ENCODE measurements around the gene ERCC8.

The ERCC8 gene

DNA sequence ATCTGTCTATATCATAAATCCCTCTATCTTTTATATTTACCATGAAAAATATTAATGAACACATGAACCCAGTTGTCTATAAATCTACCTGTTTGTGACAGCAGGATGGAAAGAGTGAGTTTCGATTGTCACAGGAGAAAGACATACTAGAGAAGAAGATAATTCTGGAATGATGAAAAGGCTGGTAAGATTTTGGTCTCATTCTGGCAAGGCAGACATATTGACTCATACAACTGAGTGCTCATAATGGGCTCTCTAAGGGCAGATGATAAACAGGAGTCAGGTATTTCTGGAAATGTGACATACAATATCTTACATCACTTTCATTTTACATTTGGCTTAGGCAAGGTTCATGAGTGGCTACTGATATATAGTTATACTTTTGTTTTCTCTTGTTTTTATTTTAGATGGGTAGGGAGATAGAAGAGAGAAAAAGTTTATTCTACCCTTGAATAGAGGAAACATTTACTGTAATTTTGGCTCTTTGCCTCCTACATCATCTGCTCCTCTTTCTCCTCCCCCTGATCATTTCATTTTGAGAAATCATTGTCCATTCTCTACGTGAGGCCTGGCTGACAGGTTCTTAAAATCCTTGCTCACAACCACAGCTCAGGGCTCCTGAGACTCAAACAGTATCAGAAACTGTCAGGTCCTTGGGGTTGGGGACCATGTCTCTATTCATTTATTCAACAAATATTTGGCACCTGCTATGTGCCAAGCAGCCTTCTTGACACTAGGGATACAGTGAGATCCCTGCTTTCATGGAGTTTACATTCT lies 115.2 kb downstream of the ERCC8 start:
- TF ChIP-seq, protein P1, sequence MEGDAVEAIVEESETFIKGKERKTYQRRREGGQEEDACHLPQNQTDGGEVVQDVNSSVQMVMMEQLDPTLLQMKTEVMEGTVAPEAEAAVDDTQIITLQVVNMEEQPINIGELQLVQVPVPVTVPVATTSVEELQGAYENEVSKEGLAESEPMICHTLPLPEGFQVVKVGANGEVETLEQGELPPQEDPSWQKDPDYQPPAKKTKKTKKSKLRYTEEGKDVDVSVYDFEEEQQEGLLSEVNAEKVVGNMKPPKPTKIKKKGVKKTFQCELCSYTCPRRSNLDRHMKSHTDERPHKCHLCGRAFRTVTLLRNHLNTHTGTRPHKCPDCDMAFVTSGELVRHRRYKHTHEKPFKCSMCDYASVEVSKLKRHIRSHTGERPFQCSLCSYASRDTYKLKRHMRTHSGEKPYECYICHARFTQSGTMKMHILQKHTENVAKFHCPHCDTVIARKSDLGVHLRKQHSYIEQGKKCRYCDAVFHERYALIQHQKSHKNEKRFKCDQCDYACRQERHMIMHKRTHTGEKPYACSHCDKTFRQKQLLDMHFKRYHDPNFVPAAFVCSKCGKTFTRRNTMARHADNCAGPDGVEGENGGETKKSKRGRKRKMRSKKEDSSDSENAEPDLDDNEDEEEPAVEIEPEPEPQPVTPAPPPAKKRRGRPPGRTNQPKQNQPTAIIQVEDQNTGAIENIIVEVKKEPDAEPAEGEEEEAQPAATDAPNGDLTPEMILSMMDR (IDR thresholded peaks at IDR 0.05; ENCODE audit: insufficient read depth, low read depth, low read length, missing control alignments), result no peak
- no peak overlapping the region for H3K4me3 ChIP-seq (ENCODE audit: low read length)
- DNase-seq (ENCODE audit: low read depth), result peak; percentile 69

DNA sequence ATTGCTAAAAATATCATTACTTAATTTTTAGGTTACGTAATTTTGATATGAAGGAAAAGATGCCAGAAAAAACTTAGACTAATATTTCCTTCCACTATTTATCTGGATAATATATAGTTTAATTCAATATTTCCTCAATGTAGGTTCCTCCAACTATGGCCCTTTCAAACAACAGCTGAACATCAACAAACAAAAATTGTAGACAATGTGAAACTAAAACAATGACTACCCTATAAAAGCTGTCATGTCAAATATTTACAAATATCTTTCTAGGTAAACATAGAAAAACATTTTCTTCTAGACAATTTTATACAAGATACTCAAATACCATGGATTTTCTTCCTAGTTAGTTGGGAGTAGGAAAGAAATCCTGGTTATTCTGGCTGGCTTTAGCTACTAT lies 117.7 kb downstream of the ERCC8 start:
- no peak overlapping the region for H3K4me3 ChIP-seq (ENCODE audit: low read length)
- no peak for DNase-seq (ENCODE audit: low read depth)
- TF ChIP-seq, protein P1 (IDR thresholded peaks at IDR 0.05; ENCODE audit: insufficient read depth, low read depth, low read length, missing control alignments), result no peak

DNA sequence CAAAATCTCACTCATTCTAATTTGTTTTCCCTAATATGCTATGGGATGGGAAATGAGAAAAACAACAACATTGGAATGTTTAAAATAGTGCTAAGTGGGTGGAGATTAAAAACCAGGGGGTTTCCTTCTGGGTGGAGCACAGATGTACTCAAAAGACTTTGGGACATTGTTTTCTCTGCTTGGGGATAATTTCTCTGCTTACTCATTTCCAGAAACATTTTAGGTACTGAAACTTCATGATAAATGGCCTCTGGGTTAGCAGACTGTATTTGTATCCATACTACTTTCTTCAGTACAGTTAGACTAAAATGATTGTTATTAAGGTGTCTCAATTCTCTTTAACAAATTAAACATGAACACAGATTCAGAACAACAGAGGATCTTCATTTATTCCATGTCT lies 118.2 kb downstream of the ERCC8 start:
- no peak overlapping the region for H3K4me3 ChIP-seq (ENCODE audit: low read length)
- TF ChIP-seq, protein P1 (IDR thresholded peaks at IDR 0.05; ENCODE audit: insufficient read depth, low read depth, low read length, missing control alignments), result no peak
- DNase-seq (ENCODE audit: low read depth), result no peak
